Smooth muscle cell (in vitro differentiated cells): ENCODE measurements around the gene NR1H3. TPM values are rescaled to one million over a fixed set of nuclear protein-coding genes. Genes with fewer than 3 reads are reported as not detected.

Source experiments
- DNase-seq: peaks from one replicate; lab custom pipeline; 2025; ENCODE audit not compliant: unreplicated experiment; lab: John Stamatoyannopoulos, UW
- H2AFZ ChIP-seq: fragments of 200-600 bp; sonication (generic); 2 replicates; pipeline ENCODE4 v1.6.0; 2016; ENCODE audit warnings: antibody characterized with exemption, low read depth, mild to moderate bottlenecking
- H3F3A ChIP-seq: fragments of 200-600 bp; sonication (generic); 2 replicates; pipeline ENCODE4 v1.6.0; 2017; ENCODE audit warnings: antibody characterized with exemption, low read depth
- H3K27ac ChIP-seq: fragments of 200-600 bp; sonication (generic); 2 replicates; pipeline ENCODE4 v1.5.1; 2016; ENCODE audit warnings: low read depth, mild to moderate bottlenecking
- H3K27me3 ChIP-seq: fragments of 200-600 bp; sonication (generic); 2 replicates; pipeline ENCODE4 v1.6.1; 2016; ENCODE audit warnings: low read depth, mild to moderate bottlenecking
- H3K36me3 ChIP-seq: fragments of 200-600 bp; sonication (generic); 2 replicates; pipeline ENCODE4 v1.5.1; 2016; ENCODE audit warnings: low read depth
- H3K4me1 ChIP-seq: fragments of 200-600 bp; sonication (generic); 2 replicates; pipeline ENCODE4 v1.5.1; 2016; ENCODE audit warnings: low read depth
- H3K4me2 ChIP-seq: fragments of 200-600 bp; sonication (generic); 2 replicates; pipeline ENCODE4 v1.6.0; 2016; ENCODE audit warnings: mild to moderate bottlenecking
- H3K4me3 ChIP-seq: fragments of 200-600 bp; sonication (generic); 2 replicates; pipeline ENCODE4 v1.5.1; 2016; ENCODE audit warnings: mild to moderate bottlenecking
- H3K79me2 ChIP-seq: fragments of 200-600 bp; sonication (generic); 2 replicates; pipeline ENCODE4 v1.6.0; 2016; ENCODE audit warnings: low read depth, mild to moderate bottlenecking
- H3K9ac ChIP-seq: fragments of 200-600 bp; sonication (generic); 2 replicates; pipeline ENCODE4 v1.6.0; 2016; ENCODE audit warnings: low read depth
- H3K9me3 ChIP-seq: fragments of 200-600 bp; sonication (generic); replicated peaks from 2 replicates; pipeline ENCODE4 v1.5.1; 2016; ENCODE audit warnings: low read depth
- H4K20me1 ChIP-seq: fragments of 200-600 bp; sonication (generic); 2 replicates; pipeline ENCODE4 v1.6.0; 2016; ENCODE audit warnings: low read depth
- CTCF ChIP-seq: fragments of 200-600 bp; sonication (generic); IDR thresholded peaks from 2 replicates; pipeline ENCODE4 v1.5.1; 2017; ENCODE audit warnings: borderline replicate concordance, mild to moderate bottlenecking, antibody characterized with exemption; ENCODE audit not compliant: insufficient read depth, poor library complexity, severe bottlenecking
- WGBS: methylation state at CpG from one replicate; pipeline ENCODE4 v1.1.7; 2016; ENCODE audit warnings: low lambda C conversion rate; 5-methylcytosine and 5-hydroxymethylcytosine counted together
- polyA plus RNA-seq: library from polyadenylated mRNA; unstranded; fragments of >200 nt; fragmentation: Nextera tagmentation; extraction: Ambion mirVana; gene quantifications from 2 replicates; pipeline ENCODE4 v1.2.1, GENCODE V29; 2016
- total RNA-seq: library from RNA; depleted of rRNA; stranded (reverse); fragments of >200 nt; gene quantifications from 2 replicates; pipeline ENCODE4 v1.2.3, GENCODE V29; 2014

The NR1H3 gene
- total and polyA plus RNA-seq, 2 experiments from 2014 or later = 8.1 to 13.7 TPM

GRCh38 chr11:47236482-47236881, 21.3 kb upstream of the NR1H3 start:
- DNase-seq = no peak
- Histone ChIP-seq H2AFZ (no peak overlapping the region), H3K9ac (no peak overlapping the region), H3K9me3 (no peaks in the 10 kb centered on the region), H4K20me1 (no peaks in the 10 kb centered on the region), H3K27ac (peak overlapping the region; percentile 98), H3F3A (peaks cover 18% of the 10 kb centered on the region), H3K4me3 (no peak overlapping the region), H3K27me3 (no peaks in the 10 kb centered on the region), H3K36me3 (no peaks in the 10 kb centered on the region), H3K79me2 (no peaks in the 10 kb centered on the region), H3K4me2 (no peak overlapping the region), H3K4me1 (peaks cover 5% of the 10 kb centered on the region)
- WGBS = 96% methylated on average over 5 of the region's 5 CpGs
- TF ChIP-seq CTCF = no peak

- Histone ChIP-seq H3K36me3 (no peaks in the 10 kb centered on the region), H3K27ac (no peak overlapping the region), H3K4me1 (no peaks in the 10 kb centered on the region), H3K27me3 (no peaks in the 10 kb centered on the region), H3K4me3 (no peak overlapping the region), H2AFZ (no peak overlapping the region), H3K9me3 (no peaks in the 10 kb centered on the region), H3F3A (no peaks in the 10 kb centered on the region), H3K79me2 (no peaks in the 10 kb centered on the region), H3K9ac (no peak overlapping the region), H4K20me1 (no peaks in the 10 kb centered on the region), H3K4me2 (no peak overlapping the region)
- TF ChIP-seq CTCF = no peak
- 97% methylated on average over 10 of the region's 10 CpGs for WGBS
- DNase-seq = no peak
These were observed 17.9 kb upstream of the NR1H3 start for GRCh38 chr11:47239852-47240251.

- Histone ChIP-seq H3K27me3 (no peaks in the 10 kb centered on the region), H3K4me3 (no peak overlapping the region), H3K27ac (peak overlapping the region; percentile 70), H3K4me2 (no peak overlapping the region), H3K9me3 (no peaks in the 10 kb centered on the region), H3K36me3 (no peaks in the 10 kb centered on the region), H3K9ac (no peak overlapping the region), H3K79me2 (no peaks in the 10 kb centered on the region), H4K20me1 (no peaks in the 10 kb centered on the region), H3F3A (no peaks in the 10 kb centered on the region), H2AFZ (no peak overlapping the region), H3K4me1 (no peaks in the 10 kb centered on the region)
- no peak for TF ChIP-seq CTCF
- DNase-seq = no peak
- 83% methylated on average over 3 of the region's 3 CpGs for WGBS
These were observed 15.9 kb upstream of the NR1H3 start for GRCh38 chr11:47241841-47242301.

GRCh38 chr11:47242596-47243192, 15.1 kb upstream of the NR1H3 start:
- TF ChIP-seq CTCF = no peak
- Histone ChIP-seq H3K36me3 (no peaks in the 10 kb centered on the region), H3K9me3 (no peaks in the 10 kb centered on the region), H3F3A (no peaks in the 10 kb centered on the region), H3K4me2 (no peak overlapping the region), H3K9ac (no peak overlapping the region), H2AFZ (no peak overlapping the region), H3K4me3 (no peak overlapping the region), H3K27ac (peak overlapping the region; percentile 70), H4K20me1 (no peaks in the 10 kb centered on the region), H3K79me2 (no peaks in the 10 kb centered on the region), H3K27me3 (no peaks in the 10 kb centered on the region), H3K4me1 (no peaks in the 10 kb centered on the region)
- WGBS = 94% methylated on average over 21 of the region's 21 CpGs
- DNase-seq = no peak
